NCI-H2029 treated with DMSO at 0.1 percent for 48 hours (cell line): ENCODE data around the gene CACNB2.
"Not testable (repeated sequence)": the region's sequence is repeated elsewhere in the genome, so short reads cannot be mapped to it uniquely, and the experiment has no call there.

Experiments
- DNase-seq: peaks from one replicate; lab custom pipeline; 2025; lab: John Stamatoyannopoulos, UW

CACNB2 gene

DNA sequence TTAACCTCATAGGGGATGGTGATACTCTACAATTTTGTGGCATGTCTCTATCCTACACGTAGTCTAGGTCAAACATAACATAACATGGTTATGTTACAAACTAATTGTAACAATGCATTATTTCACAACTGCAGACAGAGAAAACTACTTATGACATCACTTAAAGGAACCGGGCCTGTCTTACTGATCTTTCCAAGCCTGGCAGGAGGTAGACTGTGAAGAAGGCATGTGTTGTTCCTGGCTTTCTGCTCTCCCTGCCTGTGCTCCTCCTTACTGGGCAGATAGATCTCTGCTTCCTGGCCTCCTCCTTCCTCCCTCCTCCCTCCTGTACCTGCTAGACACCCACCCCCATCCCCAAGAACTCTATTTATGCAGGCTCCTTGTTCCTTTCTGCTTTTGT is 5.4 kb downstream of the CACNB2 start:
- no peak for DNase-seq

DNA sequence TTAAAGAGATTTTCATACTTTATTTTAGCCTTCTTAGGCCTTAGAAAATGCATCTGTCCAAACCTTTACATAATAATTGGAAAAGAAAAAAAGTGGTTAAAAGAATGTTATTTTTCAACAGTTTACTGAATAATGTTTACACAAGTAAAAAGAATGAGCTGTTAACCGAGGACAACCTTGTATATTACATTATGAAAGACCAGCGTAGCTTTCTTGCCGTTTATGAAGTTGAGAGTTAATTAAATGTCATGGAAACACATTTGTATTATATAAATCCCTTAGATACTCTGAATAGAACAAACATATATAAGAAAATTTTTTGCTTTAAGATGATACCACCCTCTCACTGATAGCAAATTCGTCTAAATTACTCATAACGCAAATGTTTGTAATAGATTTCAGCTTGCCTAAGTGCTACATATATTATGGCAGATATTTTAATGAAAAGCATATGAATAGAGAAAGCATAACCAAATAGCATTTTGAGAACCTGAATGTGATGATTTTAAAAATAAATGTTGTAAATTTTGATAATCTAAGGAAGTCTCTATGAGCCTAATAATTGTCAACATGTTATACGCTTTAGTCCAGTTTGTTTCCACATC is 9.1 kb downstream of the CACNB2 start:
- DNase-seq = no peak

DNA sequence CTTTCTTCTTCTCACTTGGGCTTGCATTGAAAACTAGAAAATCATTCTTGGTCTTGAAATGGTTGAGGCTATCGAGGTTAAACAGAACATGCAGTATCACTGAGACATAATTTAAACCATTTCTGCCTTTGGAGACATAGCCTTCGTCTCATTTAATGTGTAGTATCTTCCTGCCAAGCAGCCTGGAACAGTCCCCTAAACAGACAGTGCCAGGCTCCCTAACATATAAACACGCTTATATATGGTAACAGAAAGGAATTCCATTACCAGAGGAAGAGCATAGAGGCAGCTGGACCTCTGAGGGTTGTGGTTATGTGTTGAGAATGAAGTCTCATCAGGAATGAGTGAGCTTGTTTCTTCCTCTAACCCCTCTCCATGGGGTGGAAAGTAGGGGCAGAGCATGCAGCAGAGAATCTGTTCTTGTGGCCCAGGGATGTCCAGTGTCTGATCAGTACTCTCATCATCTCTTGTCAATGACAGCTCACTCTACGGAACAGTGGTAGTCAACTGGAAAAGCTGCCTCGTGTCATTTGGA is 11.2 kb downstream of the CACNB2 start:
- DNase-seq = no peak

DNA sequence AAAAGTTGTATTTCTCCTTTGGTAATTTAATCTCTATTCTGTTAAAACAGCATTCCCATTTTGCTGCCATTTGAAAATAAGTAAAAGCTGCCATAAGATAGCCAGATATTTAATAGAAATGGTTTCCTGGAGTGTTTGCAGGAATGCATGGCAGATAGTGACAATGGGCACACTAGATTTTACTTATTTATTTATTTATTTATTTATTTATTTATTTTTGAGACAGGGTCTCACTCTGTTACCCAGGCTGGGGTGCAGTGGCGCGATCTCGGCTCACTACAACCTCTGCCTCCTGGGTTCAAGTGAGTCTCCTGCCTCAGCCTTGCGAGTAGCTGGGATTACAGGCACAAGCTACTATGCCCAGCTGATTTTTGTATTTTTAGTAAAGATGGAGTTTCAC is 13.2 kb downstream of the CACNB2 start:
- not testable (repeated sequence) for DNase-seq

DNA sequence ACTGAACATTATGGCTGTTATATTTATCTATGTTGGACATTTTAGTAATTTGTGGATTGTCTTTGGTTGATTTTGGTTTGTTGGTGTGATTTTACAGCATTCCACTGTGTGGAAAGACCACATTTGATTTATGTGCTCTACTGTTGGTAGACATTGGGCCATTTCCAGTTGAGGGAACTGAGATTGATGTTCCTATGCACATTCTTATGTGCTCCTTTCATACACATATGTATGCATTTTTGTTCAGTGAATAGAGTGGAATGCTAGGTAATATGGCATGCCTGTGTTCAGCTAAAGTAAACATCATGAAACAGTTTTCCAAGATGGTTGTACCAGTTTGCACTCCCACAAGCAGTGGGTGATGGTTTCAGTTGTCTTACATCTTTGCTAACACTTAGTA is 15.1 kb downstream of the CACNB2 start:
- DNase-seq = no peak

DNA sequence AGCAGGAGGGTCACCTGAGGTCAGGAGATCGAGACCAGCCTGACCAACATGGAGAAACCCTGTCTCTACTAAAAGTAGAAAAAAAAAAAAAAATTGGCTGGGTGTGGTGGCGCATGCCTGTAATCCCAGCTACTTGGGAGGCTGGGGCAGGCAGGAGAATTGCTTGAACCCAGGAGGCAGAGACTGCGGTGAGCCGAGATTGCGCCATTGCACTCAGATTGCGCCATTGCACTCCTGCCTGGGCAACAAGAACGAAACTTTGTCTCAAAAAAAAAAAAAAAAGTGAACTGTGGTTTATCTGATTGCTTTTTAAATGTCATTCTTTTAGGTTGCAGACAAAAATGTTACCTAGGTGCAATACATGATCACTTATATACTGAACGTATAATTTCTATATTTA is 16.6 kb downstream of the CACNB2 start:
- not testable (repeated sequence) for DNase-seq

DNA sequence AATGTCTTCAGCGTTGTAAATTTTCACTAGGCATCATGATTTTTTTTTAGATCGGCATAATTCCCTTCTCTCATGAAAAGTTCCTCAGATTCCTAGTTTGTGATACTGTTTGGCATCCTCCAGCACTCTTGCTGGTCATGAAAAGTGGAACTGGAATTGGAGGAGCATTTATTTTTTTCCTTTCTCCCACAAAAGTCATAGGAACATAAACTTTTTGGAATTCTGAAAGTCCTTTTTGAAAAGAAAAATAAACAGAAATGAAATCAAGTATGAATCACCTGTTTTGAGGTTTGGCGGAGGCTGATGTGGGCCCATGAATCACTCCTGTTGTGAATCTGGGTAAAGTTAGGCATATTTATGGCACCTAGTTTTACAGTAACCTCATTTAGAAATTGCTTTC is 17.7 kb downstream of the CACNB2 start:
- DNase-seq = no peak

DNA sequence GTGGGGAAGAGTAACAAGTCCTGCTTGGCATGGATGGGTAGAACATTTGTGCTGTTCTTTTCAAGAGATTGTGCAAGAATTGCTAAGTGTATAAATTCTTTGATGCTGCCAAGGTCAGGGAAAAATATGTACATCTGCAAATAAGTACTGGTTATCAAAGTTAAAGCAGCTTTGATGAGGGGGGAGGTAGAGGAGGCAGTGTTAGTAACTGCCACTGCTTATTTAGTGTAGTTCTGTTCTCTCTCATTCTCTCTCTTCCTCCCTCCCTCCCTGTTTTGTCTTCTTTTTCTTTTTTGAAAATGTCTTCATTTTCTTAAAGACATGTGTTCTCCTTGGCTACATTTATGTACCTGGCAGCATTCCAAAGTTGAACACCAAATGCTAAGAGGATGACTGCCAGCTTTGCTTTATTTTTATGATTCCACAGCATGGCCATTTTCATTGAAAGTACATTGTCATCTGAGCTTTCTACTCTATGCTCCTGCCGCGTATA is 18.6 kb downstream of the CACNB2 start:
- no peak for DNase-seq

DNA sequence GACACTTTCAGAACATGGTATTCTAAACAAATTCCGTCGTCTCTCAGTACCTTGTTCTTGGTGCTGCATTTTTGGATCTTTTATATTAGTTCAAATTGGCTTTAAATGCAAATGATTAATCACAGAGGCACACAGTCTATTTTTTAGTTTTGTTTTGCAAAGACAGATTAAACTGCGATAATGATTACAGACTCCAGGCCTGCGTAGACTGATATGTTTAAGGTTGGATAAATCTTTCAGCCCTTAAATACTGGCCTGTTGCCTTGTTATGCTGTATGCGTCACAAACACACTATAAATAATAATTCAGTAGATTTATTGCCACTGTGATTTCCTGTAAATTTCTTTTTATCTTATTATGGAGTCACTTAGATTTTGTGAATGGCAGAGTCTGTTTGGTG is 19.3 kb downstream of the CACNB2 start:
- no peak for DNase-seq

DNA sequence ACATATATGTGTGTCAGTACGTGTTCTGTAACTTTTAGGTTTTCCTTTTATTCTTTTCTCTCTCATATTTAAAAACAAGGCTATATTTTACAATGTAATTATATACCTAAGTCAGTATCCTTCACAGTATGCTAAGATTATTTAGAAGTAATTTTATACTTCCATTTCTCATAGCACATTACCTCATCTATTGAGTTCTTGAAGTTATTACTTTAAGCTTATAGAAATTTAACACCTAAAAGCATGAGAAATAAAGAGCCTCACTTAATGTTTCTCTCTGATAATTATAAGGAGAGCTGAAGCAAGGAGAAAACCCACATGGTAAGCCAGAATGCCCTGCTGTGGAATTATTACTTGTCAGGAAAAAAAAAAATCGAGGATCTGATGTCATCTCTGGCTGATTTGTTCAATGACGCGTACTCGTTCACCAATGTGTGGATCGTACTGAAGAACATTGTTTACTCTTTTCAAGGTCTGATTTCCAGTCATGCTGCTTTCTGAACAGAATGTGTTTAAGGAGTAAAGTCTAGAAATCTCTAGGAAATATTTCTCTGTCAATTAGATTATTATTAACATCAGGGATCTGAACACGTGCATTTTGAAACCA is 21.9 kb downstream of the CACNB2 start:
- no peak for DNase-seq

DNA sequence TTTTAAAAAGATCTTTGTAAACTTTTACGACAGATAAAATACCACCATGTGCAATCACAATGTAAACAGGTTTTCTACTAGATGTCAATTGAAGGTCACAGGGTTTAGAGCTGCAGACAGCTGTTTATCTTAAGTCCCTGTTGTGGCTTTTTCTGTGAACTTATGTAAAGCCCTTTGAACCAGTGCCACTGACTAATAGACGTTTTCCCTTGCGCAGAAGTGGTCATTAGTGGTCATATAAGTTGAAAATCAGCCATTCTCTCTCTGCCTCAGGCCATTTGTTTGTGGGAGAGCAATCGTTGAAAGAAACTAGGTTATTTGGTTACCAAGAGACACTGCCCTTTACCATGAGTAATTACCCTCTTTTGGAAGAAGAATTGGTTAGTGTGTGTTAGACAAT is 23.9 kb downstream of the CACNB2 start:
- DNase-seq = no peak

DNA sequence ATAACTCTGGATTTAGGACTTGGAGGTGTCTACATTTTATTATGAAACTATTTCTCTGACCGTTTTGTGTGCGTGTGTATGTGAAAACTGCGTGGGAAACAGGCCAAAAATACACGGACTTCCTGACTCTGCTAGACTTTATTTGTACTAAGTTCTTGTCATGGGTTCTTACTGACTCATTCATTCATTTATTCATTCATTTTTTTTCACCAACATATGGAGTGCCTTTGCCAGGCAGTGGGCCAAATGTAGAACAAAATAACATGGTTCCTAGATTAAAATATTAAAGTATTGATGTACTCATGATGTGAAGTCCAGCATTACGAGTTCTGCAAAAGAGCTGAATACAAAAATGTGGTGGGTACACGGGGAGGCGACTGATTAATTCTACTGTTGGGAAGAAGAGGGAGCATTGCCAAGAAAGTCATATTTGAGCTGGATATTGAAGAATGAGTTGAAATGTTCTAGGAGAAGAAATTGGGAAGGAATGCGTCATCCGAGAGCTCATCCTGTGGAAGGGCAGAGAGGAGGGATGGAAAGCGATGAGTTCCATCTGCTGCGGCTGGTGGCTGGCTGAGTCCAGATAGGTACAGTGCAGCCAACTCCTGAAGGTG is 24.6 kb downstream of the CACNB2 start:
- no peak for DNase-seq

DNA sequence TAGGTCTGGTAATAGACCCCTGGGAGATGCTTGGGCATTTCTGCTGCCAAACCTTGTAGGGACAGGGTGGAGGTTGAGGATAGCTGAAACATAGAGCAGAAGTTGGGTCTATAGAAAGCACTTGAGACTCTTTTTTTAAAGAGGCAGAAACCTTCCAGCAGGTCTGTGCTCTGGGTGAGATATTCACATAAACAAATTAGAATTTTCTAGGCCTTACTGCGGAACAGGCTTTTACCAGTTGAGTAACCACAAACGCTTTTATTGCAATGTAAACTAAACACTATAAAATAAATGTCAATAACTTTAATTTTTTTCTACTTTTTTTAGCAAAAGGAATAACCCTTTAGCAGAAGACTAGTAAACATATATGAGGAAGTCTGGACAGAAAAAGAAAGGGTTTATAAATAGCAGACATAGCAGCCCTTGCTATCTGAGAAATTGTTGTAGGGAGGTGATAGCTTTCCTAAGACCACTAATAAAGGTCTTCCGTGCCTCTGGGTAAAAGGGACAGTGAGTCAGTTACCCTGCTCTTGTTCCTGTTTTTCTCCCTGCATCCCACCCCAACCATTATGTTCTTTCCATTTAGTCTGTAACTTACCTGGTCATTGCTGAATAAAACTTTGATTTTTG is 38.7 kb downstream of the CACNB2 start:
- DNase-seq = no peak

DNA sequence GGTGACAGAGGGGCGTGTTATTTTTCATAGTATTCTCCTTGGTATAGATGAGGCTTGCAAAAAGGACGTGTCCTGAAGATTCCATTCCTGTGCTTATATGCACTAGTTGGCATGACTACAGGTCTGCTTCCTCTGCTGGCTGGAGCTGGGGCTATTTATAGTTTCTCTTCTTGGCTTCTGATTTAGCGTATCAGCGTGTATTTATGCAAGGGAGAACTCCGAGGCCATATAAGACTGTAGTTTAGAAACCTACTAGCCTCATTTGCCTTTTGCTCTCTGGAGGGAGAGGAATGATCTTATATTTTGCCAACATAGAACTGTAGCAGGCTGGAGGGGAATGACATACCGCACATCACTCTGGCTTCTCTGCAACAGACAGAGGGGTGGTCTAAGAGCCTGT is 39.7 kb downstream of the CACNB2 start:
- no peak for DNase-seq

DNA sequence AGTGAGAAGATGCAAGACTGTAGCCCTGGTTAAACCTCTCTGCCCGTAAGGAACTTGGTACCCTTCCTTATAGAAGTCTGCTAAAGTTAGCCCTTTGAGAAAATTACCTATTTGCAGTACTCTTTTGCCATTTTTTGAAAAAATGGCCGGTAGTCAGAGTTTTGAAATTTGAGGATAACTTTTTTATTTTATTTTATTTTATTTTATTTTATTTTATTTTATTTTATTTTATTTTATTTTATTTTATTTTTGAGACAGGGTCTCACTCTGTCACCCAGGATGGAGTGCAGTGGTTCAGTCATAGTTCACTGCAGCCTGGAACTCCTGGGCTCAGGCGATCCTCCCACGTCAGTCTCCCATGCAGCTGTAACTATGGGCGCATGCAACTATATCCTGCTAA is 41.2 kb downstream of the CACNB2 start:
- not testable (repeated sequence) for DNase-seq

DNA sequence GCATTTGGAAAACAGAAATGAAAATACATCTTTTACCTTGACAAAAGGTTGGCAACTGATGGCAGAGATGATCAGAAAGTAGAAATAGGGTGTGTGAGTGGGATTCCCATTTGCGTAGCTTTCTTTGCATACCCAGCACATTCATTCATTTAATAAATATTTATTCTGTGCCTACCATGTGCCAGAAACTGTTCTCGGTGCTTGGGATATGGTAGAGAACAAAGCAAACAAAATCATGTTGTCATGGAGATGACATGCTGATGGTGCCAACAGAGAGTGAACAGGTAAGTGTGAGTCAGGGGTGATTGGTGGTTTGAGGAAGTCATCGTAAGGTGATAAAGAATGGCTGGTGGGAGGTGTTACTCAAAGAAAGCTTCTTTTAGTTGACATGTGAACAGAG is 45.4 kb downstream of the CACNB2 start:
- no peak for DNase-seq

DNA sequence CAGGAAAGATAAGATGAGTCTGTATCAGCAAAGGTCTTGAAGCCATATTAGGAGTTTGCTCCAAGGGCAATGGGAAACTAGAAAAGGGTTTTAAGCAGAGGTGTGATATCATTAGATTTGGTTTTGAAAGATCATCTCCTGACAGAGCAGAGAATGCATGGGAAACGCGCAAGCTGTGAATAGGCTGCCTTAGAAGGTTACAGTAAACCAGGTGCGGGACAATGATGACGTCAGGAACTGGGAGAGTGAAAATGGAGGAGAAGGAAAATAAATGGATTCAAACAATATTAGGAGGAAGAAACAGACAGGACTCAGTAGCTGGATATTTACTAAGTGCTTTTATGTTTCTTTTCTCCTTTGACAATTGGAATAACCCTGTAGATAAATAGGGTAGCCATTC is 50.6 kb downstream of the CACNB2 start:
- DNase-seq = no peak

DNA sequence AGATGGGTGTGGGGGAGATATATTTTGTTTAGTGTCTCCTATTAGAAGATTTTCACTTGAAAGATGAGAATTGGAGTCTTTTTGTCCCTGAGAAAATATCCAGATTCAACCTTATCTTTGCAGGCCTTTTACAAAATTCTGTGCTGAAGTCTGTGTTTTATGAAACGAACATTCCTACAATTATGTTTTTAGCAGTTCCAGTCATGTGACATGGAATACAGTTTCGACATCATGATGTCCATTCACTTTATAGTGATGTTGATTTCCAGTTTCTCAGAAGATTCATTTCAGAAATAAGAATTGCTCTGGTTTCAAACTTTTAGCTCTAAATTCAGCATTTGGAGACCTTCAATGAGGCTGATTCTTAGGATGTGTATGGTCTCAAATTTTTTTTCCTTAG is 54.4 kb downstream of the CACNB2 start:
- DNase-seq = no peak

DNA sequence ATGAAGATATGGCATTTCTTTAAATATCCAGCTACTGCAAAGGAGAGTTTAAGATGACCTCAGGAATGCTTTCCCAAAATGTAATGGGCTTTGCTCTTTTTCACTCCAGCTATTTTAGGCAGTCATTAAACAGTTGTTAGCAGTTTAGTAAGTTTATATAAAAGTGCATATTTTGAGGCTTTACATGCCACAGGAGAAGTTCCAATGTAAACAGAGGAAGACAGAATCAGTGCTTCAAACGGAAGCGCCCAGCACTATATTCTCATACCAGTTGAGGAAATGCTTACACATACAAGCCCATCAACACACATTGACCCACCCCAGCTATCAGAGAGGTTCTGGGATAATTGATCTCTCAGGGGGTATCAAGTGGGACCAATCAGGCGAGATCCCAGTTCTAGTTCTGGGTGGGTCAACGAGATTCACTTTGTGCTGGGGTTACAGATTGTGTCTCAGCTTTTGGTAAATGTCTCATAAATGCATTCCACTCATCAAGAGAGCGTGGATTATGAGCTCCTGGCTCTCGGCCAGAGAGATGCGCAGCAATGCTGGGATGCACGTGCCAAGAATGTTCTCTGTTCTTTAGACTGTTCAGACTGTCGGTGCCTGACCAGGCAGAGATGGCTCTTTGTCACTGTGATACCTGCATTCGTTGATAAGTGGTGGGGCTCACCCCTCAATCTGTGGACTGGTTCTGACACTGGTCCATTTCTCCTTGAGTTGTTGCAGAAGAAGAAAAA is 55.0 kb downstream of the CACNB2 start:
- DNase-seq = no peak

DNA sequence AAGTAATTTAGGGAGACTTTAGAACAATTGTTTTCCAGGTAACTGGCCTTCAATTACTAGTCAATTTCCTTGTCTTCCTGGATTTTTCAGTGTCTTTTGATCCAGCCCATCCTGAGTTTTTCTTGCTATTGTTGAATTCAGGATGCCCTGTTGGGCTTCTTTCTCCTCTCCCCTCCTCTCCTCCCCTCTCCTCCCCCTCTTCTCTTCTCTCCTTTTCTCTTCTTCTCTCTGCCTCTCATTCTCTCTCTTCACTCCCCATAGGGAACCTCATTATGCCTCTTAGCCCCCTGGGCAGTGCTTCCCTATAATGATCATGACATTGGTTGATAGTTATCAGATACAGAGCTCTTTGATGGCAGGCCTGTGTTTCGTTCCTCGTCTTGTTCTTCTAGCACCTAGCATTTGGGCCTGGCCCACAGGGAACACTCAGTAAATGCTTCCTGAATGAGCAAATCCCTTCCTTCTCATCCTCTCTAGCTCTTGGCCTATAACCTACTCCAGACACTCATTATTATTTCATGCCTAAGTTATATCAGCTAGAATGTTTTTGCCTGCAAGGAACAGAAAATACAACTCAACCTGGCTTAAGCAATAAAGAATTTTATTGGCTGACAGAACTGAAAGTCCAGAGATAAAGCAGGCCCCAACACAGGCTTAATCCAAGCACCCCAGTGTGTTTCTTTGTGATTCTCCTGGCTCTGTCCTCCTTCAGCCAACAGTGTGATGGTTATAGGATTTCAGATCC is 56.8 kb downstream of the CACNB2 start:
- DNase-seq = no peak

DNA sequence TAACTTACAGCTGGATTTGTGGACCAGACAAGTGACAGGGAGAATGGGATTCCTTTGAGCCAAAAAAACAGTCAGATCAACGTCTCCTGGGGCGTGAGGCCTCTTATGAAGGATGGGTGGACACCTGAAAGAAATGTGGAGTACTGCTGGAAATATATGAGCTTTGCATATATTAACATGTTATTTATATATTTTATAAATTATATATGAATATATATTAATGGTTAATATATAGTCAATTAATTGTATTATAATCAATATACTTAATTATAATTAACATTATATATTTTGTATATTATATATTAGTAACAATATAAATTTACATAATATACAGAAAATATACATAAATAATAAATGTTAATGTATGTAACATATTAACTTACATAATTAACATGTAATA is 57.5 kb downstream of the CACNB2 start:
- DNase-seq = no peak

DNA sequence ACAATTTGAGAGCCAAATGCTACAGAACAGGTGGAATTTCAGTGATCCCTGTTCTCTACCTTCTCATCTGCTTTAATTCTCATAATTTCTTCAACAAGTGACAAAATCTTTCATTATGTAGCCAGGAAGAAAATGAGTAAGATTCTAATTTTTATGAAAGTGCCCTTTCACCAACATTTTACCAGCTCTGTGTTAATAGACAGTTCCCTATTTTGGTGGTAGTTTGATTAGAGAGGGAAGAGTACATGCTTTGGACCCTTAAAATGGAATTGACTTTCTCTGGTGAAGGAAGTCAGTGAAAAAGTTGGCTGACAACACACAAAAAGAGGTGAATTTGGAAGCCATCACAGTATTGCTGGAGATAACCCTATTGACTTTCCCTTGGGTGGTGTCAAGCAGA is 61.7 kb downstream of the CACNB2 start:
- no peak for DNase-seq
